ENCODE data around the gene FBXL15.

Gene FBXL15

DNA sequence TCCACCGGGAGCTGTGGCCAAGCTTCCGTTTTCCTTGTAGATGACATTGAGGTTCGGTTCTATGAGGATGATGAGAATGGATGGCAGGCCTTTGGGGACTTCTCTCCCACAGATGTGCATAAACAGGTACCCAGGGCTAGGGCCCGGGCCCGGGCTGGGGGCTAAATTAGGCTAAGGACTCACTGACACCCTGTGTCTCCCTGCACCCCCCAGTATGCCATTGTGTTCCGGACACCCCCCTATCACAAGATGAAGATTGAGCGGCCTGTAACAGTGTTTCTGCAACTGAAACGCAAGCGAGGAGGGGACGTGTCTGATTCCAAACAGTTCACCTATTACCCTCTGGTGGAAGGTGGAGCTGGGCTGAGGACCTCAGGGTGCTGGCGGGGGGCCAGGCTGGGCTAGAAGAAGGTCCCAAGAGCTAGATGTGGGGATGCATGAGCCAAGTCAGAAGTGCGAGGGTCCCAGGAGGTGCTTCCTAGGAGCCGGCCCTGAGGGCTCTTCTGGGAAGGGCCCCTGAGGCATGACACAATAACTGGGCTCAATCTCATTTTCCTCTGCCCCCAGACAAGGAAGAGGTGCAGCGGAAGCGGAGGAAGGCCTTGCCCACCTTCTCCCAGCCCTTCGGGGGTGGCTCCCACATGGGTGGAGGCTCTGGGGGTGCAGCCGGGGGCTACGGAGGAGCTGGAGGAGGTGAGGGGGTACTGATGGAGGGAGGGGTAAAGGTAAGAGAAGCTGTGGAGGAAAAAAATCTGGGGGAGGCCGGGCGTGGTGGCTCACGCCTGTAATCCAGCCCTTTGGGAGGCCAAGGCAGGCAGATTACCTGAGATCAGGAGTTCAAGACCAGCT lies 22.2 kb upstream of the FBXL15 start:
- no peak for DNase-seq (ENCODE audit: low read depth)

DNA sequence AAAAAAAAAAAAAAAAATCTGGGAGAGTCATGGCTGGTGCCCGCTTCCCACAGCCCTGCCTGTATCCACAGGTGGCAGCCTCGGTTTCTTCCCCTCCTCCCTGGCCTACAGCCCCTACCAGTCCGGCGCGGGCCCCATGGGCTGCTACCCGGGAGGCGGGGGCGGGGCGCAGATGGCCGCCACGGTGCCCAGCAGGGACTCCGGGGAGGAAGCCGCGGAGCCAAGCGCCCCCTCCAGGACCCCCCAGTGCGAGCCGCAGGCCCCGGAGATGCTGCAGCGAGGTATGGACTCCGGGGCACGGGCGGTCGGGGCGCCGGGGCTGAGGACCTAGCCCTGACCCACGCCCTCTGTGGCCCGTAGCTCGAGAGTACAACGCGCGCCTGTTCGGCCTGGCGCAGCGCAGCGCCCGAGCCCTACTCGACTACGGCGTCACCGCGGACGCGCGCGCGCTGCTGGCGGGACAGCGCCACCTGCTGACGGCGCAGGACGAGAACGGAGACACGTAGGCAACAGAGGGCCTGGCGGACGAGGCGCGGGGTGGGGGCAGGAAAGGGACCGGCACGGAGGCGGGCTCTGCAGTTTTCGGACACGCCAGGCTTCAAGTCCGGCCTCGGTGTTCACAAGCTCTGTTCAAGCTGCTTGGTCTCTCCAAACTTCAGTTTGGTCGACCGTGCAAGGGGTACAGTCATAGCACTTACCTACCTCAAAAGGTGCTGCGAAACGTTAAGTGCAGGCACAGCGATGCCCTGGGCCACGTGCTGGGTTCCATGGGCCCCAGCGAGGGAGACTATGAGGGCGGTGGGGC lies 21.2 kb upstream of the FBXL15 start:
- peak; percentile 83 for DNase-seq (ENCODE audit: low read depth)

DNA sequence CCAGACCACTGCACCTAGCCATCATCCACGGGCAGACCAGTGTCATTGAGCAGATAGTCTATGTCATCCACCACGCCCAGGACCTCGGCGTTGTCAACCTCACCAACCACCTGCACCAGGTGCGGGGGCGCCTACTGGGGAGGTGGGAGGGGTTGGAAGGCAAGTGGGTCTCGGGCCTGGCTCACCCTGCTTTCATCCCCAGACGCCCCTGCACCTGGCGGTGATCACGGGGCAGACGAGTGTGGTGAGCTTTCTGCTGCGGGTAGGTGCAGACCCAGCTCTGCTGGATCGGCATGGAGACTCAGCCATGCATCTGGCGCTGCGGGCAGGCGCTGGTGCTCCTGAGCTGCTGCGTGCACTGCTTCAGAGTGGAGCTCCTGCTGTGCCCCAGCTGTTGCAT lies 20.6 kb upstream of the FBXL15 start:
- no peak for DNase-seq (ENCODE audit: low read depth)

DNA sequence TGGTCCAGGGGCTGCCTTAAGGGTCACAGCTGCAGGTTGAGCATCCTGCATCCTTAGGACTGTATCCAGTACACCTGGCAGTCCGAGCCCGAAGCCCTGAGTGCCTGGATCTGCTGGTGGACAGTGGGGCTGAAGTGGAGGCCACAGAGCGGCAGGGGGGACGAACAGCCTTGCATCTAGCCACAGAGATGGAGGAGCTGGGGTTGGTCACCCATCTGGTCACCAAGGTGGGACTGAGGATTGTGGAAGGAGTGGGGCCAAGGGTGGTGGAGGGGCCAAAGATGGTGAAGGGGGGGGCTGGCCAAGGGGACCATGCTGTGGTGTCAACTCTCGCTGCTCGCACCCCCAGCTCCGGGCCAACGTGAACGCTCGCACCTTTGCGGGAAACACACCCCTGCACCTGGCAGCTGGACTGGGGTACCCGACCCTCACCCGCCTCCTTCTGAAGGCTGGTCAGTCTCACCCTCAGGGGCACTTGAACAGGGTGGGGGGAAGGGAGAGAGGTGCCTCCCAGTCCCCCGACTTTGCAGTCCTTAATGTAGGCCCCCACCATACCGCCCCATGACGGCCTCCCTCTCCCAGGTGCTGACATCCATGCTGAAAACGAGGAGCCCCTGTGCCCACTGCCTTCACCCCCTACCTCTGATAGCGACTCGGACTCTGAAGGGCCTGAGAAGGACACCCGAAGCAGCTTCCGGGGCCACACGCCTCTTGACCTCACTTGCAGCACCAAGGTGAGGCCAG lies 19.9 kb upstream of the FBXL15 start:
- no peak for DNase-seq (ENCODE audit: low read depth)

DNA sequence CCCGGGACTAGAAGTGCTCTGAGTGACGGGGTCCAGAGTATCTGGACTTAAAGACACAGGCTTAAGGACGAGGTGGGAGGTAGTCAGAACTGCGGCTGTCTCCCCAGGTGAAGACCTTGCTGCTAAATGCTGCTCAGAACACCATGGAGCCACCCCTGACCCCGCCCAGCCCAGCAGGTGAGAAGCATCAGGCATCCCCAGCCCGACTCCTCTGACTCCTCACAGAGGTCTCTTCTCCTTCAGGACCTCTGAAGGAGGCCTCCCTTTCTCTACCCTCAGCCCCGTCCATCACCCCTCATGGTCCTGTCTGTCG lies 19.3 kb upstream of the FBXL15 start:
- DNase-seq (ENCODE audit: low read depth) = no peak

DNA sequence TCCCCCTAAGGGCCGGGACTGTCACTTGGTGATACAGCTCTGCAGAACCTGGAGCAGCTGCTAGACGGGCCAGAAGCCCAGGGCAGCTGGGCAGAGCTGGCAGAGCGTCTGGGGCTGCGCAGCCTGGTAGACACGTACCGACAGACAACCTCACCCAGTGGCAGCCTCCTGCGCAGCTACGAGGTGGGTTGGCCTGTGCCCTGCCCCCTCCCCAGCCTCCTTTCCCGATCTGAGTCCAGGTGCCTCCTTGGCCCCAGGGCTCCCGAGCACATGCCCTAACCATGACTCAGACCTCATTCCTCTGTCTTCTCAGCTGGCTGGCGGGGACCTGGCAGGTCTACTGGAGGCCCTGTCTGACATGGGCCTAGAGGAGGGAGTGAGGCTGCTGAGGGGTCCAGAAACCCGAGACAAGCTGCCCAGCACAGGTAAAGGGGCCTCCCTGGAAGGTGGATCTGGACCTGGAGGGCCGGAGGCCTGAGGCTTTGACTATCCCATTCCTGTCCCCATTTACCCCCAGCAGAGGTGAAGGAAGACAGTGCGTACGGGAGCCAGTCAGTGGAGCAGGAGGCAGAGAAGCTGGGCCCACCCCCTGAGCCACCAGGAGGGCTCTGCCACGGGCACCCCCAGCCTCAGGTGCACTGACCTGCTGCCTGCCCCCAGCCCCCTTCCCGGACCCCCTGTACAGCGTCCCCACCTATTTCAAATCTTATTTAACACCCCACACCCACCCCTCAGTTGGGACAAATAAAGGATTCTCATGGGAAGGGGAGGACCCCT lies 18.7 kb upstream of the FBXL15 start:
- no peak for DNase-seq (ENCODE audit: low read depth)

DNA sequence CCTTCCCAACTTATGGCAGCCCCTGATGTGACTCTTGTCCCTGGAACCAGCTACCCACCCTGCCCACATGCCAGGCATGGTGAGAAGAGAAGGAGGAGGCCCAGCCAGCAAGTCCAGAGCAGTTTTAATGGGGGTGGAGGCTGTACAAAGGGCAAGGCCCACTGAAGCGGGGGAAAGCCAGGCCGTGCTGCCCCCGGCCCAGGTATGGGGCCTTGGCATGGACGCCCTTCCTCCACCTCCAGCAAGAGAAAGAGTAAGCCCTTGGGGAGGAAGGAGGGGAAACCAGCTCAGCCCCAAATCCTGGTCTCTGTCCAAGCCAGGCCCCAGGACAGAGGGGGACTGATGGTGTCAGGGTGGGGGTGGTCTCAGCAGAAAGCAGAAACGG lies 18.1 kb upstream of the FBXL15 start:
- no peak for DNase-seq (ENCODE audit: low read depth)

DNA sequence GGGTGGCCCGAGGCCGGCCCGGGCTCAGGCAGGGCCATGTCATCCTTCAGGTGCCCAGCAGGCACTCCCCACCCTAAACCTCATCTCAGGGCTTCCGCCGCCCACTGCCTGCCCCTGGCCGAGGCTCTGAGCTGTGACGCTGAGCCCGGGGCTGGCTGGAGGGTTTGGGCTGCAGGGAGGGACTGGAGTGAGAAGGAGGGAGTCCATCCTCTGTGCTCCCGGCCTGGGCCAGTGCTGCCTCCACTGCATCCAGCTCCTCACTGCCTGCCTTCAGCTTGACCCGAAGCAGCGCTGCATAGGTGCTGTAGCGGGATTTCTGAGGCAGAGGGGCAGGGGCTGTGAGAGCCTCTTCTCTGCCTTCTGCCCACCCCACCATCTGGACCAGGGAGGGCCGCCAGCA lies 17.5 kb upstream of the FBXL15 start:
- no peak for DNase-seq (ENCODE audit: low read depth)

DNA sequence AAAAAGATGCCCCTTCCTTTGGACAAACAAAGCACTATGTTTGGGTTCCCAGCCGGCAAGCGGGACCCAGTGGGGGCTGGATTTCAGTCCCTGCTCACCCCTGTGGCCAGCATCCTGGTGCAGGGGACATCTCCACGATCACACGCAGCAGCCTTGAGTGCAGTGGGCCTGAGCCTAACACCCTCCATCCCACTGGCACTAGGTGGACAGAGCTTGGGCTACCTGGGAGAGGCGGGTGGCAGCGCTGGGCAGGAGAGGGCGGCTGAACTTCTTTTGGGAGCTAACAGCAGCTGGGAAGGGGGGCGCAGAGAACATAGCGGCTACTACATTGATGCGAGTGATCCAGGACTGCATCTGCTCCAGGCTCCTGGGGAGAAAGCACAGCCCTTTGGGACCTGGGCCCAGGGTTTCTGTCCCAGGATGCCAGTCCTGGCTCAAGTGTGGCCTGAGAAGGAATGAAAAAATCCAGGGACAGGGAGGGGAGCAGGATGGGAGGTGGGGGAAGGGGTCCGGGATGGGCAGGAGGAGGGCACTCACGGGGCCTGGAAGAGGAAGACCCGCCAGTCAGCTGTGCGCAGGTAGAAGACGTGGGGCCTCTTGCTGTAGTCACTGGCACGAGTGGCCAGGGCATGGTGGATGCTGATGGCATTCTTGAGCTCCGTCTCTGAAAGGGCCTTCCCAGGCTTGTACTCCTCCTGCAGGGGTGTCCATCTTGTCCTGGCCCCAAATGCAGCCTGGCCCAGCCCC lies 16.1 kb upstream of the FBXL15 start:
- no peak for DNase-seq (ENCODE audit: low read depth)

DNA sequence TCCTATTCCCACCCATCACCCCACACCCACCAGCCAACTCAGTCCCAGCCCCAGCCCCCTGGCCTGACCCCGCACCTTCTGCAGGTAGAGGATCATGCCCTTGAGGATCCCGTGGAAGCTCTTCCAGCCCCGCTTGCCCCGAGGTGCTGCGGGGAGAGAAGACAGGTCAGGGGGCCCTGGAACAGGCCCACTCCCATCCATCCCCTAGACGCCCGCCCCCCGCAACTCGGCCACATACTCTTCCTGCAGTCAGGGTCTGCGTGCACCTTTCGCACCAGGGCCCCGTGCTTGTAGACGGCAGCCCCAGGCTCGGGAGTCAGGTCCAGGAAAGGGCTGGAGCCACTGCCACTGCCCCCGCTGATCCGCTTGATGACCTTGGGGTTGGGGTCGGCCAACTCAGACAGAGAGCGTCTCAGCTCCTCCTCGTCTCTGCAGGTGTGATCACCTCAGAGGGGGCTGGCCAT lies 15.5 kb upstream of the FBXL15 start:
- no peak for DNase-seq (ENCODE audit: low read depth)

DNA sequence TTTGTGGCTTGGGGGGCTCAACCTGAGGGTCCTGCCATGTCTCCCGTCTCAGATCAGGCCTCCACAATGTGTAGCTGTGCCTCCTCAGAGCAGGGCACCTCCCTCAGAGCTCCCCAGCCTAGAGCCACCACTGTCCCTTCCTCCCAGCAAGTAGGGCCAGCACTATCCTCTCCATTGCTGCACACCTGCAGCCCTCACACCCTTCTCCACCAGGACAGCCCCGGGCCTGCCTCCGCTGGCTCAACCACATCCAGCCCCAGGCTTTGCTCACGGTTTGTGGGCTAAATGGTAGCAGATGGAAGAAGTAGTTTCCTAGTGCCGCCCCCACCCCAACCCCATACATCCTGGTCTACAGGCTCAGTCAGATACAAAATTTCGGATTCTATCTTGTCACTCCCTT lies 15.0 kb upstream of the FBXL15 start:
- no peak for DNase-seq (ENCODE audit: low read depth)

DNA sequence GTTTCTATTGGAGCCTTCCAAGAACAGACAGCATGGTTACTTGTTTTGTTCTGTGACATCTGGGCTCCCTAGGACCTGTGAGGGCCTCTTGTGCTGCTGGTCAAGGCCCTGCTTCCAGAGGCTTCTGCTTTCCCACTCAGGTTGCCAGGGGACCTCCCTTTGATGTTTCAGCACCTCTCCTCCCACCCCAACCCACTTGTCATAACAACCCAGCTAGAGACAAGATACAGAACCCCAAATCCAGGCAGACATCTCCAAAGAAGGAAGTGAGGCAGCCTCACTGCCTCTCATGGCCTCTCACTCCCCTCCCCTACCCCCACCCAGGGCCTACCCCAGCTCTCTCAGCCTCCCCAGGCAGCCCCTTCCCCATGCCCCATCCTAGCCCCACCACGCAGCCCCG lies 13.8 kb upstream of the FBXL15 start:
- DNase-seq (ENCODE audit: low read depth) = no peak

DNA sequence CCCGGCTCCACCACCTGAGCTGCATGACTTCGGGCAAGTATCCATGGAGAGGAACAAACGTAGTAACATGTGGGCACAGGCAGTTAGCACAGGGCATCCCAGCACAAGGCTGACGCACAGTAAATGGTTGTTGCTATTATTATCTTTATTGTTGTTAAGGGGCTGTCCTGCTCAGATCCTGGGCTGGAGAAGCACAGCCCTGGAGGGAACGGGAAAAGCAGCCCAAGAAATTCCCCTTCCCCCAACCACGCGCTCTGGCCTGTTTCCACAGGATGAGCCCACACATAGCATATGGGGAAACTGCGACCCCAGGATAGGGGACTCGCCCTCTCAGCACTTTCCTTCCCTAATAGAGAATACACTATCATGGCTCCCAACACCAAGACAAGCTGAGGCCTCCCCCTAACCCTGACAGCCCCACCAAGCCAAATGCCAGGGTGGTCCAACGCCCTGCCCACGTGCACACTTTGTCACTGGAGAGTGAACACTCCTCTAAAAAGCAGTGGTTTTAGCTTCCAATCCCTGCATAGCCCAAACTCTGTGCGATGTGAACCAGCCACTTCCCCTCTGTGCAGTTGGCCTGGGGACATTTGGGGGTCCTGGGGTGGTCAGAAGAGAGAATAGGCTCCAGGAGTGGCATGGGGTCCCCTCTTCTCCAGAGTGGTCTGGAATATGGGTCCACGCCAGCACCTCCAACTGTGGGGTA lies 13.1 kb upstream of the FBXL15 start:
- no peak for DNase-seq (ENCODE audit: low read depth)

DNA sequence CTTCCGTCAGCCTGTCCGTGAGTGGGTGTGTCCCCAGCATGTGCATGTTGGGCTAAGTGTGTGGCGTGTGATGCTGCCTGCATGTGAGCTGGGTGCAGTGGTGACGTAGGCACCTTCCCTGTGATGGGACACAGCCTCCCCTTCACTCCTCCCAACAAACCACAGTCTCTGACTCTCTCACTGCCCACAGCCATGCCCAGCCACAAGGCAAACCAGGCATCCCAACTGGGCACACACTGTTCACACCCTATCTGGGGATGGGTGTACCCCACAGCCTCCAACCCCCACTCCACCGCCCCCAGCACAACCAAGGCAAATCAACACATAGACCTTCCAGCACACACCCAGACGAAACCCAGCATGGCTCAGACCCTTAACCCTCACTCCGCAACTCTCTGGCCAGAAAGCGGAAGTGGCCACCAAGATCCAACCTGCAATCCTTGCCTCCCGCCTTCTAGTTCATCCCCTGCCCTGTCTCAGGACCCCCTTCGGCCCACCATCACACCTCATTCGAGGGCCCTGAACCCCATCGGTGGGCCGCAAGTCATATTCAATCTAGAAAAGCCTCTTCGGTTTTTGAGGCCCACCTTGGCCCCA lies 12.4 kb upstream of the FBXL15 start:
- no peak for DNase-seq (ENCODE audit: low read depth)

DNA sequence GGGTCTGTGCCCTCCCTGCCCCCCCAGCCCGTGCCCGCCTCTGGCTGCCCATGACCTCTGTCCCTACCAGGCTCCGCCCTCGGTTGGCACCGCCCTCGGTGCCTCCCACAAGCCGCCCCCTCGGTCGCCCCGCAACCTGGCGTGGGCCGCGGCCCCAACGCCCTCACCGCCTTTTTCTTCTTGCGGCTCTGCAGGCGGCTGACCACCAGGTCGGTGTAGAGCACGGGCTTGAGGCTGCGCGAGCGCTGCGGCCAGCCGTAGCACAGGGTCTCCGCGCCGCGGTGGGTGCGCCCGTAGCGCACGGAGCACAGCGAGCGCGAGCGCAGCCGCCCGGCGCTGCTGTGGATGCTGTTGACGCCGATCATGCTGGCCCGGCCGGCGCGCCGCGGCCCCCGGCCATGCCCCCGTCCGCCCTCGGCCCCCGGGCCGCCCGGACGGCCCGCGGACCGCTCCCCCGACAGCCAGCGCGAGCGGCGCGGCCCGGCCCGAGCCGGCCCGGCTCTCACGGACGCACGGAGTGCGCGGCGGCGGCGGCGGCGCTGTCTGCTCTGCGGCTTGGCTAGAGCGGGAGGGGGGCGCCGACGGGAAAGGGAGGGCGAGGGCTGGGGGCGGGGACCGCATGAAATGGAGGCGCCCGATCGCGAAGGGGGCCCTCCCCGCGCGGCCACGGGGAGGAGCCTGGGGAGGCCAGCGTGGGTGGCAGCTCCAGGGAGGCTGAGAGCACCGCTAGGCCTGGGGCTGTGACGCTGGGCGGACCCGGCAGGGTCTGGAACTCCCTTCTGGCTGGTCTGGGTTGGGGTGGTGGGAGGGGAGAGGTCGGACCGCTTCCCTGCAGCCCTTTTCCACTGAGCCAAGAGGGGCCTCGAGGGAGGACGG lies 11.7 kb upstream of the FBXL15 start:
- DNase-seq (ENCODE audit: low read depth) = peak; percentile 52

DNA sequence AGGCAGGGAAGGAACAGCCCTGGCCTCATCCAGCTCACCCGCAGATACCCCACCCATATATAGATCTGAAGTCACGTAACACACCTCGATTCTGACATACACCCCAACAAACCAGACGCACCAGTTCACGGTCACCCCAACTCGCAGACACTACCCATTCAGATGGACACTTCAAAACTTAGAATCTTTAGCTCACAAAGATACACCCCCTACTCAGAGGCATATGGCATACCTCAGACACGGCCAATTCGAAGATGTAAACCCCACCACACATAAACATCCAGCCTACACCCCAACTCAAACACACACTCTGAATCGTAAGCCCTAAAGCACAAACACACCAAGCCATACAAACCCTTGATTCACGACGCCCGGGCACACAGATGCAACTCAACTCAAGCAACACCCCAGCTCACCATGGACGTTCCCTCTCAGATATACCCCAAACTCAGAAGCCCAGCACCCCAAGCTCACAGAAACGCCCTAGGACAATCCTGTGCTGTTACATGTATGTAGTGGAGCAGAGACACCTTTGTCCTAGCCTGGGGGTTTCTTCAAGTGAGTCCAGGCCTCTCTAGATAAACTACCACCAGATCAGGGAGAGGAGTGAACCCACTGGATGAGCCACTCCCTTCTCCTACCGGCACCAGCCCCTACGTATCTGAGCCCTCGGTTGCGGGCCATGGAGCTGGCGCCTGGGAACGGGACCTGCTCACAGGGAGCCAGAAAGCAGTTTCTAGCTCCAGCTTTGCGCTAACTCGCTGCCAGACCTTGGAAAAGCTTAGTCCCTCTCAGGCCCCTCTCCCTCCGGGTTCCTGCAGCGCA lies 10.8 kb upstream of the FBXL15 start:
- DNase-seq (ENCODE audit: low read depth) = no peak

DNA sequence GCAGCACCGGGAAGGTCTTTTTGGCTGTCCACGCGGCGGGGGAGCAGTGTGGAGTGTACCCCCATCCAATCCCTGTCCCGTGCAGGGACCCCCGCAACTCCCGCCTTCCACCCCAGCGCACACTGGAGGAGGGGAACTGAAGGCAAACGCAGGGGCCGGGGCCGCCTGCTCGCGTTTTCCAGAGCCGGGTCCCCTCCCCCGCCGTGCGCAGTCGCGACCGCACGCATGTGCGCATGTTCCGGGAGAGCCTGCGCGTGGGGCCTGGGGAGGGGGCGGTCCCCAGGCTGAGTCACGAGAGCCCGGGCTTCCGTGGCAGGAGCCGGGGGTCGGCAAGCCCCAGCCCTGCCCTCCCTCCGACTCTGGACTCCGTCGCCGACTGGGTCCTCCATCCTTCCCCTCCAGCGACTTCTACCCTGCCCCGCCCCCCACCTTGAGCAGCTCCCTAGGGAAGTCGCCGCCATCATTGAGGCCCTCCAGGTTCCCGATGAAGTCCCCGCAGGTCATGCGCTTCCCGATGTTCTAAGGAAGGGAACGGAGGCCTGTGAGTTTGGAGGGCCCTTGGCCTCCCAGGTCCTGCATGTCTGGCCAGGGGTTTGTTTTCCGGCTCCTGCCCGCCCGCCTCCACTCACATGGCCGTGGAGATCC lies 10.1 kb upstream of the FBXL15 start:
- no peak for DNase-seq (ENCODE audit: low read depth)
